ENCODE measurements around the gene DLK2.

- TF ChIP-seq POLR2A (IDR thresholded peaks at IDR 0.05) = no peak
- TF ChIP-seq, protein P1, sequence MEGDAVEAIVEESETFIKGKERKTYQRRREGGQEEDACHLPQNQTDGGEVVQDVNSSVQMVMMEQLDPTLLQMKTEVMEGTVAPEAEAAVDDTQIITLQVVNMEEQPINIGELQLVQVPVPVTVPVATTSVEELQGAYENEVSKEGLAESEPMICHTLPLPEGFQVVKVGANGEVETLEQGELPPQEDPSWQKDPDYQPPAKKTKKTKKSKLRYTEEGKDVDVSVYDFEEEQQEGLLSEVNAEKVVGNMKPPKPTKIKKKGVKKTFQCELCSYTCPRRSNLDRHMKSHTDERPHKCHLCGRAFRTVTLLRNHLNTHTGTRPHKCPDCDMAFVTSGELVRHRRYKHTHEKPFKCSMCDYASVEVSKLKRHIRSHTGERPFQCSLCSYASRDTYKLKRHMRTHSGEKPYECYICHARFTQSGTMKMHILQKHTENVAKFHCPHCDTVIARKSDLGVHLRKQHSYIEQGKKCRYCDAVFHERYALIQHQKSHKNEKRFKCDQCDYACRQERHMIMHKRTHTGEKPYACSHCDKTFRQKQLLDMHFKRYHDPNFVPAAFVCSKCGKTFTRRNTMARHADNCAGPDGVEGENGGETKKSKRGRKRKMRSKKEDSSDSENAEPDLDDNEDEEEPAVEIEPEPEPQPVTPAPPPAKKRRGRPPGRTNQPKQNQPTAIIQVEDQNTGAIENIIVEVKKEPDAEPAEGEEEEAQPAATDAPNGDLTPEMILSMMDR (IDR thresholded peaks at IDR 0.05 in 8 of 11, conservative IDR thresholded peaks at IDR 0.05 in 3 of 11) = no peak
These were observed 2.5 kb downstream of the DLK2 start for GRCh38 chr6:43452896-43453295.

Measured in spleen (tissue), 7 donors.